ENCODE measurements around the gene PALMD.

DNA sequence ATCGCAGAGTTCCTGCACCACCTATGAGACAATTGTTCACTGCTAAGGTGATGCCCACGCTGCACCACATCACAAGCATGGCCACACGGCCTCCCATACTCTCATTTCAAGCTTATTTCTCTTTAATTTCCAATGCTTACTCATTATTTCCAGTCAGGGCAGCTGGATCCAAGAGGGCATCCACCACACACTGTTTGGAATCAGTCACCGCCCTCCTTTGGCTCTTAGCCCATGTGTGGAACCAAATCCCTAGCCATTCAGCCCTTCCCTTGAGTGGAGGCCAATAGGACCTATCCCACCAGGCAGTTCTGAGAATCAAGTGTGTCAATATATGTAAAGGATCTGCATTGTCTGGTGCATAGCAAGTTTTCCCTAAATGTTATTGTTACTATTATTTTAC is 26.3 kb upstream of the PALMD start:
- TF ChIP-seq, protein P1, sequence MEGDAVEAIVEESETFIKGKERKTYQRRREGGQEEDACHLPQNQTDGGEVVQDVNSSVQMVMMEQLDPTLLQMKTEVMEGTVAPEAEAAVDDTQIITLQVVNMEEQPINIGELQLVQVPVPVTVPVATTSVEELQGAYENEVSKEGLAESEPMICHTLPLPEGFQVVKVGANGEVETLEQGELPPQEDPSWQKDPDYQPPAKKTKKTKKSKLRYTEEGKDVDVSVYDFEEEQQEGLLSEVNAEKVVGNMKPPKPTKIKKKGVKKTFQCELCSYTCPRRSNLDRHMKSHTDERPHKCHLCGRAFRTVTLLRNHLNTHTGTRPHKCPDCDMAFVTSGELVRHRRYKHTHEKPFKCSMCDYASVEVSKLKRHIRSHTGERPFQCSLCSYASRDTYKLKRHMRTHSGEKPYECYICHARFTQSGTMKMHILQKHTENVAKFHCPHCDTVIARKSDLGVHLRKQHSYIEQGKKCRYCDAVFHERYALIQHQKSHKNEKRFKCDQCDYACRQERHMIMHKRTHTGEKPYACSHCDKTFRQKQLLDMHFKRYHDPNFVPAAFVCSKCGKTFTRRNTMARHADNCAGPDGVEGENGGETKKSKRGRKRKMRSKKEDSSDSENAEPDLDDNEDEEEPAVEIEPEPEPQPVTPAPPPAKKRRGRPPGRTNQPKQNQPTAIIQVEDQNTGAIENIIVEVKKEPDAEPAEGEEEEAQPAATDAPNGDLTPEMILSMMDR (IDR thresholded peaks at IDR 0.05), result no peak
- no peak for TF ChIP-seq EZH2phosphoT487 (IDR thresholded peaks at IDR 0.05)

All from neural progenitor cell (in vitro differentiated cells).